A673 (cell line): ENCODE measurements around the gene SERTAD1. TPM values are rescaled to one million over a fixed set of nuclear protein-coding genes. Genes with fewer than 3 reads are reported as not detected.

Source experiments
- BruUV-seq: library from RNA; stranded (reverse); fragments of 400-500 nt; replicated peaks from 2 replicates; lab custom pipeline; 2021; lab: Mats Ljungman, UMichigan
- CTCF ChIA-PET: fragments of 300-600 bp; sonication (Branson Sonifier 250); formaldehyde crosslinking; loops from one replicate; lab custom pipeline; 2022; ENCODE audit warnings: antibody characterized with exemption; lab: Charles Lee
- POLR2A ChIA-PET: fragments of 300-600 bp; sonication (Branson Sonifier 250); formaldehyde crosslinking; loops from one replicate; lab custom pipeline; 2022; ENCODE audit warnings: antibody characterized with exemption; ENCODE audit not compliant: low non-redundant PET; lab: Charles Lee
- DNase-seq: peaks from one replicate; pipeline ENCODE4 v3.0.0-alpha.2; 2015; ENCODE audit warnings: low spot score
- H3K27ac ChIP-seq: fragments of 200-600 bp; sonication (generic); 2 replicates; pipeline ENCODE4 v1.5.1; 2016; ENCODE audit warnings: mixed run types, low read depth, mild to moderate bottlenecking, mixed read lengths, antibody characterized with exemption, low read length; ENCODE audit not compliant: poor library complexity, severe bottlenecking
- H3K27me3 ChIP-seq: fragments of 200-600 bp; sonication (generic); replicated peaks from 2 replicates; pipeline ENCODE4 v1.6.1; 2017; ENCODE audit warnings: mixed run types, low read depth, mild to moderate bottlenecking, mixed read lengths, antibody characterized with exemption, low read length; ENCODE audit not compliant: insufficient read depth, poor library complexity
- H3K36me3 ChIP-seq: fragments of 200-600 bp; sonication (generic); 2 replicates; pipeline ENCODE4 v1.6.1; 2016; ENCODE audit warnings: mixed run types, mild to moderate bottlenecking, mixed read lengths, antibody characterized with exemption, low read length; ENCODE audit not compliant: insufficient read depth, poor library complexity, severe bottlenecking
- H3K4me1 ChIP-seq: fragments of 200-600 bp; sonication (generic); 2 replicates; pipeline ENCODE4 v1.6.1; 2017; ENCODE audit warnings: mixed run types, mild to moderate bottlenecking, mixed read lengths, antibody characterized with exemption, low read length; ENCODE audit not compliant: insufficient read depth, poor library complexity, severe bottlenecking
- H3K4me3 ChIP-seq: fragments of 200-600 bp; sonication (generic); 2 replicates; pipeline ENCODE4 v1.5.1; 2016; ENCODE audit warnings: low read depth, mixed run types, mild to moderate bottlenecking, mixed read lengths, low read length; ENCODE audit not compliant: poor library complexity, severe bottlenecking
- H3K9me3 ChIP-seq: fragments of 200-600 bp; sonication (generic); 2 replicates; pipeline ENCODE4 v1.6.1; 2016; ENCODE audit warnings: mixed run types, low read depth, mild to moderate bottlenecking, mixed read lengths, antibody characterized with exemption, low read length; ENCODE audit not compliant: poor library complexity, severe bottlenecking
- CTCF ChIP-seq: fragments of 300-800, 200-600 bp; sonication (generic); conservative IDR thresholded peaks from 2 replicates; pipeline ENCODE4 v1.5.1; 2017; ENCODE audit warnings: low read depth, mild to moderate bottlenecking, antibody characterized with exemption, low read length, moderate library complexity, mixed read lengths
- EZH2 ChIP-seq: fragments of 200-600 bp; sonication (generic); IDR thresholded peaks from 2 replicates; pipeline ENCODE4 v1.6.1; 2017; ENCODE audit warnings: borderline replicate concordance, low read depth, mild to moderate bottlenecking, mixed read lengths, antibody characterized with exemption, low read length; ENCODE audit not compliant: poor library complexity, severe bottlenecking
- intact Hi-C: fragments of 100-400 bp; cut with micrococcal nuclease; formaldehyde crosslinking; loops from one replicate; pipeline ENCODE4 v1.10.0; 2022; ENCODE audit not compliant: unreplicated experiment
- total RNA-seq: library from RNA; stranded (reverse); gene quantifications from 2 replicates; pipeline ENCODE4 v1.2.3, GENCODE V29; 2021

SERTAD1 gene
- total RNA-seq, 1 experiment from 2014 or later, result 16.5 TPM

DNA sequence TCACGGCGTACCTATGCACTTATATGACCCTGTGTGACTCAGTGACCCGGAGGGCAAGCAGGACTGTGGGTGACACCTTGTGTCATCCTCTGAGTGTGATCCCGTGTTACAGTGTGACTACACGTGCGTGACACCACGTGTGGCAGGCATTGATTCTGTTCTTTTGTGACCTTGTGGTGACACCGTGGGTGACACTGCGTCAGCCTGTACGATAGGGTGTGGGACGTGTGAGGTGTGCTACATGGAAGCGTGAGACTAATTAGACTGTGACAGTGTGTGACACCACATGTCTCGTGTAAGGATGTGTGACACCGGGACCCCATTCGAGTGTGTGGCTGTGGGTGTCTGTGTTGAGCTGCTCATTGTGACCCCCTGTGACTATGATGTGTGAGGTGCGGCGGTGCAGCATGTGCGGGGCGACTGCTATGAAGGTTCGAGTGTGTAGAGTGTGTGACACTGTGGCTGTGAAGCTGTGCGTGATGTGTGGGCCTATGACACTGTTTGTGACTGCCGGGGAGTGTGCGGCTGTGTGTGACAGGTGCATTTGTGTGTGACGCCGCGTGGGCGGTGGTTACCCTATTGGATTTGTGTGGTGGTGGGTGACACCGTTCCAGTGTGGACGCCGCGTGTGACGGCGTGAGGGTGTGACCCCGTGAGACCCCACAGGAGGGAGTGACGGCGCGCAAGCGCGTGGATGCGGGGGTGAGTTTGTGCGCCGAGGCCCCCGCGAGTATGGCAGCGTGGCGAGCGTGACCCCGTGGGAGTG lies 40.6 kb upstream of the SERTAD1 start:
- TF ChIP-seq EZH2 (no peak), CTCF (no peak)
- intact Hi-C loops, result loop anchor here (10.0 kb wide), 1 partner anchor 128 kb away; no protein-coding TSS in a partner anchor
- POLR2A ChIA-PET, result no interaction called here
- DNase-seq, result no peak
- CTCF ChIA-PET, result interaction anchor here (0.6 to 1.6 kb wide), 5 partner anchors 39 to 229 kb away, joined by 3 to 6 read pairs (median 3); no protein-coding TSS in a partner anchor
- no peaks in the 10 kb centered on the region for H3K9me3 ChIP-seq
- H3K27me3 ChIP-seq, result no peaks in the 10 kb centered on the region
- H3K36me3 ChIP-seq, result no peaks in the 10 kb centered on the region
- no peak overlapping the region for H3K27ac ChIP-seq
- H3K4me1 ChIP-seq, result peaks cover 22% of the 10 kb centered on the region
- peak overlapping the region; percentile 73 for H3K4me3 ChIP-seq
- no TSS peak for BruUV-seq

GRCh38 chr19:40465557-40466218 lies 39.9 kb upstream of the SERTAD1 start, which contains the start of gene BLVRB:
Gene BLVRB (minus strand): TSS chr19:40465745. CDS start chr19:40465688, 57 bp downstream.
- ChIA-PET POLR2A (interaction anchor here (0.6 to 0.8 kb wide), 2 partner anchors 9 to 161 kb away, joined by 4 to 11 read pairs; no protein-coding TSS in a partner anchor), CTCF (interaction anchor here (0.5 to 1.6 kb wide), 5 partner anchors 38 to 1186 kb away, joined by 3 to 6 read pairs (median 4); no protein-coding TSS in a partner anchor)
- DNase-seq, result peak; percentile 99
- Histone ChIP-seq H3K36me3 (no peaks in the 10 kb centered on the region), H3K4me1 (peaks cover 22% of the 10 kb centered on the region), H3K27me3 (no peaks in the 10 kb centered on the region), H3K27ac (peak within 1 kb of the TSS; percentile 64), H3K4me3 (peak within 1 kb of the TSS; percentile 73), H3K9me3 (no peaks in the 10 kb centered on the region)
- no TSS peak for BruUV-seq
- no peak for TF ChIP-seq EZH2
- no peak for TF ChIP-seq CTCF
- intact Hi-C loops, result loop anchor here (1.0 to 10.0 kb wide), 2 partner anchors 21 to 129 kb away; partner anchors contain the start of gene SERTAD3

GRCh38 chr19:40465025-40465556 lies 39.3 kb upstream of the SERTAD1 start:
- DNase-seq, result peak; percentile 60
- intact Hi-C loops, result loop anchor here (1.0 to 10.0 kb wide), 2 partner anchors 21 to 130 kb away; partner anchors contain the start of gene SERTAD3
- TF ChIP-seq EZH2 (no peak), CTCF (no peak)
- Histone ChIP-seq H3K4me1 (peaks cover 22% of the 10 kb centered on the region), H3K27me3 (no peaks in the 10 kb centered on the region), H3K9me3 (no peaks in the 10 kb centered on the region), H3K4me3 (peak overlapping the region; percentile 73), H3K36me3 (no peaks in the 10 kb centered on the region), H3K27ac (peak overlapping the region; percentile 64)
- ChIA-PET POLR2A (interaction anchor here (0.6 to 0.8 kb wide), 2 partner anchors 9 to 160 kb away, joined by 4 to 11 read pairs; no protein-coding TSS in a partner anchor), CTCF (interaction anchor here (1.0 to 1.8 kb wide), 7 partner anchors 12 to 170 kb away, joined by 3 to 9 read pairs (median 4); no protein-coding TSS in a partner anchor)
- TSS peak; percentile 76 for BruUV-seq
